Kidney (tissue), 14 donors: ENCODE results near the gene ALKBH8. TPM values are rescaled to one million over a fixed set of nuclear protein-coding genes. Genes with fewer than 3 reads are reported as not detected.

Experiments
- DNase-seq, 5 donors: peaks; one replicate each; pipeline ENCODE4 v3.0.0-alpha.2; 2013 to 2020
- FAIRE-seq: peaks from 2 replicates; lab custom pipeline; 2012; peaks lifted over from hg19 to GRCh38; lab: Jason Lieb, UNC
- H3K27ac ChIP-seq, 2 donors: one replicate each; pipeline ENCODE4 v1.7.0; 2013; ENCODE audit warnings: low read depth in 2 of 2, low read length in 2 of 2, inconsistent platforms in 1 of 2
- H3K27me3 ChIP-seq: one replicate; pipeline ENCODE4 v1.7.1; 2013; ENCODE audit warnings: low read length, inconsistent platforms; ENCODE audit not compliant: control insufficient read depth, insufficient read depth
- H3K36me3 ChIP-seq, 3 donors: one replicate each; pipeline versions ENCODE4 v1.7.0 to v1.7.1; 2013; ENCODE audit warnings: low read length in 3 of 3, control low read depth in 1 of 3, inconsistent platforms in 1 of 3; ENCODE audit not compliant: insufficient read depth in 3 of 3, control insufficient read depth in 2 of 3
- H3K4me1 ChIP-seq, 3 donors: one replicate each; pipeline versions ENCODE4 v1.7.0 to v1.7.1; 2013; ENCODE audit warnings: low read length in 3 of 3, inconsistent platforms in 1 of 3, low read depth in 1 of 3; ENCODE audit not compliant: control insufficient read depth in 2 of 3, insufficient read depth in 2 of 3
- H3K4me3 ChIP-seq, 3 donors: one replicate each; pipeline versions ENCODE4 v1.7.0 to v1.8.1; 2013; ENCODE audit warnings: low read length in 3 of 3, control low read depth in 1 of 3, inconsistent platforms in 1 of 3
- H3K9ac ChIP-seq, 3 donors: one replicate each; pipeline versions ENCODE4 v1.7.0 to v1.7.1; 2013; ENCODE audit warnings: low read length in 3 of 3, control low read depth in 1 of 3, inconsistent platforms in 1 of 3
- H3K9me3 ChIP-seq, 3 donors: one replicate each; pipeline versions ENCODE4 v1.7.0 to v1.7.1; 2013; ENCODE audit warnings: low read length in 3 of 3, control low read depth in 1 of 3, inconsistent platforms in 1 of 3; ENCODE audit not compliant: control insufficient read depth in 2 of 3, insufficient read depth in 1 of 3
- CTCF ChIP-seq: IDR thresholded peaks from 3 replicates; pipeline ENCODE4 v1.5.1; 2012; ENCODE audit warnings: mild to moderate bottlenecking, moderate library complexity, borderline replicate concordance; ENCODE audit not compliant: insufficient read depth; ENCODE audit errors: extremely low read depth
- intact Hi-C: fragments of 100-400 bp; cut with DNase I; formaldehyde crosslinking; loops from one replicate; pipeline ENCODE4 v1.11.1; 2022
- polyA plus RNA-seq: library from polyadenylated mRNA; stranded (reverse); fragments of 350-450 nt; fragmentation: Illumina TruSeq; extraction: RNeasy Lipid Tissue Mini Kit (QIAGEN cat#74804); gene quantifications from one replicate; pipeline ENCODE4 v1.2.3, GENCODE V29; 2014; ENCODE audit warnings: low read depth, low replicate concordance; ENCODE audit not compliant: insufficient read depth
- total RNA-seq: library from RNA; stranded (reverse); fragmentation: NEBNext Ultra II Directional; extraction: Animal tissue kit (Norgen Biotek cat#: 25700); gene quantifications from one replicate; pipeline ENCODE4 v1.2.1, GENCODE V29; 2021
- donor health status: control.
- donor health status: control.
- donor health status: control.
- donor health status: control.
- donor health status: control.
- donor health status: DM: yes; HTN: yes; CAD: no.
- donor health status: Normal renal cell carcinoma (clear cell type).

The ALKBH8 gene
- total and polyA plus RNA-seq, 2 donors from 2014 or later, result 3.8 to 9.4 TPM

GRCh38 chr11:107608809-107609208 is 43.3 kb upstream of the ALKBH8 start:
- FAIRE-seq, result no peak
- Histone ChIP-seq H3K4me3 (no peak overlapping the region), H3K27ac (no peak overlapping the region), H3K27me3 (no peaks in the 10 kb centered on the region), H3K9me3 (no peaks in the 10 kb centered on the region), H3K36me3 (no peaks in the 10 kb centered on the region), H3K4me1 (no peaks in the 10 kb centered on the region), H3K9ac (no peak overlapping the region)
- intact Hi-C loops, result no loop called here
- TF ChIP-seq CTCF, result no peak
- no peak for DNase-seq

DNA sequence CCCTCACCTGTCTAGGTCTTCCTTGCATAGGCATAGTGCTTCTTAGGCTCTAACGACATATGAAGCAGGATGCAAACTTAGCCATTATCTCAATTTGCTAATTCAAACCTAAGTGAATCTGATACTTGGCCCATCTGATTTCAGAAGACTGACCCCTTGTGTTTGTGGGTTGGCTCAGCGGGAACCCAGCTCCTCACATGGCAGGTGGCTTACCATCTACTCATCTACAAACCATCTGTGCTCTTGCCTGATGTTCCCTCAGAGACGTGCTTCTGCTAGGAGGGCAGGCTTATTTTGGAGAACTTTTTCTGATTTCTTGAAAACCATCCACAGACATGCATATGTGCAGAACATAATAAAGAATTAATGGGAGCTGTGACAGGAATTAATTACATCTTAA is 40.6 kb upstream of the ALKBH8 start:
- no peak for FAIRE-seq

GRCh38 chr11:107605061-107606006 is 39.8 kb upstream of the ALKBH8 start:
- intact Hi-C loops, result no loop called here
- FAIRE-seq (no peak), DNase-seq (no peak)
- Histone ChIP-seq H3K9ac (no peak overlapping the region), H3K4me1 (no peaks in the 10 kb centered on the region), H3K27ac (no peak overlapping the region), H3K9me3 (no peaks in the 10 kb centered on the region), H3K27me3 (no peaks in the 10 kb centered on the region), H3K36me3 (no peaks in the 10 kb centered on the region), H3K4me3 (no peak overlapping the region)
- no peak for TF ChIP-seq CTCF

More for the DNA sequence above, 40.6 kb upstream of the ALKBH8 start:
- no peaks in the 10 kb centered on the region for H3K27me3 ChIP-seq
- no peaks in the 10 kb centered on the region for H3K36me3 ChIP-seq
- TF ChIP-seq CTCF, result no peak
- intact Hi-C loops, result no loop called here
- H3K4me3 ChIP-seq, result no peak overlapping the region
- no peaks in the 10 kb centered on the region for H3K4me1 ChIP-seq
- H3K9ac ChIP-seq, result no peak overlapping the region
- DNase-seq, result no peak
- no peak overlapping the region for H3K27ac ChIP-seq
- H3K9me3 ChIP-seq, result no peaks in the 10 kb centered on the region
